Stimulated activated CD4-positive, alpha-beta T cell treated with anti-CD3 and anti-CD28 coated beads, Interleukin-2, amount 100 ng/mL, for 4 hours (primary cell): Measurements from ENCODE around the gene GPER1.
A peak's percentile ranks its signal among the peaks of the same experiment; 100 is the strongest.
"Not testable (repeated sequence)": the region's sequence is repeated elsewhere in the genome, so short reads cannot be mapped to it uniquely, and the experiment has no call there.

Experiments used
- DNase-seq: peaks from one replicate; pipeline ENCODE4 v3.0.0-alpha.2; 2020; ENCODE audit warnings: low read depth

Gene GPER1

DNA sequence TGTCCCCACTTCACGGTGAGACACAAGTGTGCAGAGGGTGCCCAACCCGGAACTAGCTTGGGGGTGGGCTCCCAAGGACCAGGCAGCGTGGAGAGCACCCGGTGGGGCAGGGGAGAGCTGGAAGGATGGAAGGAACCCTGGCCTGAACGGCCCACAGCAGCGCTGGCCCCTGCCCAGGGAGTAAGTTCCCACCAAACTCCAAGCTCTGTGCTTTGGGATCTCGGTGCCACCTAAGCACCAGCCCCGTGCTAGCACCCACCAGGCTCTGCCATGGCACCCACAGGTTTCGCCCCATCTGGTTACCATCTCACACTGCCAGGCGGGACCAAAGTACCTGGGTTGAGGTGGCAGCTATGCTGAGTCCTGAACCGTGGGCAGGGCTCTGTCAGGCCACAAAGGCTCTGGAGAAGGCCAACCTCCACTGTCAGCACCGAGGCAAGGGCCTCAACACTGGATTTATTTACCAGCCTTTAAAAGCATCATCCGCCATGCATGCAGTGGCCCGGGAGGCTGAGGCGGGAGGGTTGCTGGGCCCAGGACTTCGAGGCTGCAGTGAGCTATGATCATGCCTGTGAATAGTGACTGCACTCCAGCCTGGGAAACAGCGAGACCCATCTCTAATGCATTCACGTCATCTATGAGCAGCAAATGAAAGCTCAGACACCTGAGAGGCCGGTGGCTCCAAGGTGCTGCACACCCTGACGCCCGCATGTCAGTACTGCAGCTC lies 16.0 kb downstream of the GPER1 start:
- no peak for DNase-seq

DNA sequence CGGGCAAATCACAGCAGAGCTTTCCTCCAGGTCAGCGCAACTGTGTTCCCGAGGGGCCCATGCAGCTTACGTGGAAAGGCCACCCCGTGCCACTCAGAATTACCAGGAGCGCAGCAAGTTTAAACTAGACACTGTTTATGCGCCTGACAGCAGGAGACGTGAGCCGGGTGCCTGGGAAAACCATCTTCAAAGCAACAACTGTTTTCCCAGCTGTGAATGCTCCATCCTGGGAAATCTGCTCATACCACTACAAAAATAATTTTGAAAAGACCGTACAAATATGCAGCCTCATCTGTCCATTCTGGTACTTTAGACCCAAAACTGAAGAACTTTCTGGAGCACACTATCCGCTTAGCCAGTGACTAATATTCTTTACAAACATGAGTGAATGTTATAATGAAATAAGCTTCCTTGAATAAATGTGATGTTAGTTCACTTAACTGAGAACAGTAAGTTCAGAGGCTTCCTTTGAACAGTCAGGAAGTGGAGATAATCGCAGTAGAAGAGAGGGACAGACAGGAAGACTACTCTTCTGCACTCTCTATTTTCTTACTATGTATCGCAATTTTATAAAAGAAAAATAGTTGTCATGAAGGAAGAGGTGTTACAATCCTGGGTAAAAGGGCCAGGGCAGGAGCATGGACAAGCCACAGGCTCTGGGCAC lies 16.7 kb downstream of the GPER1 start:
- no peak for DNase-seq

DNA sequence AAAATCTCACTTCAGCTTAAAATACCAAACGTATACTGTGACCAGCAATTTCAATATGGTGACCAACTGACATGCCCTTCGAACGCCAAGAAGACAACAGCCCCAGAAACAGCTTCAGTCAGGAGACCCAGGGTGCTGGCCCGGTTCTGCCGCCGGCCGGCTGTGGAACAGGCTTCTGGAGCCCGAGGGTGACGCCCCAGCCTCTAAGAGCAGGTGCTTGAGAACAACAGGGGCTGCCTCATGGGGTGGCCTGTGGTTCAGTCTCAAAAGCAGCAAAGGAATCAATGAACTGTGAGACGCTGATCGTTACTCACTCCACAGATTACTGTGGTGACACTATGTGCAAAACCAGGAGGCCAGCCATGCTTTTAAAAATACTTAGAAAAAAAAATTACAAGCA lies 17.3 kb downstream of the GPER1 start:
- DNase-seq, result no peak

DNA sequence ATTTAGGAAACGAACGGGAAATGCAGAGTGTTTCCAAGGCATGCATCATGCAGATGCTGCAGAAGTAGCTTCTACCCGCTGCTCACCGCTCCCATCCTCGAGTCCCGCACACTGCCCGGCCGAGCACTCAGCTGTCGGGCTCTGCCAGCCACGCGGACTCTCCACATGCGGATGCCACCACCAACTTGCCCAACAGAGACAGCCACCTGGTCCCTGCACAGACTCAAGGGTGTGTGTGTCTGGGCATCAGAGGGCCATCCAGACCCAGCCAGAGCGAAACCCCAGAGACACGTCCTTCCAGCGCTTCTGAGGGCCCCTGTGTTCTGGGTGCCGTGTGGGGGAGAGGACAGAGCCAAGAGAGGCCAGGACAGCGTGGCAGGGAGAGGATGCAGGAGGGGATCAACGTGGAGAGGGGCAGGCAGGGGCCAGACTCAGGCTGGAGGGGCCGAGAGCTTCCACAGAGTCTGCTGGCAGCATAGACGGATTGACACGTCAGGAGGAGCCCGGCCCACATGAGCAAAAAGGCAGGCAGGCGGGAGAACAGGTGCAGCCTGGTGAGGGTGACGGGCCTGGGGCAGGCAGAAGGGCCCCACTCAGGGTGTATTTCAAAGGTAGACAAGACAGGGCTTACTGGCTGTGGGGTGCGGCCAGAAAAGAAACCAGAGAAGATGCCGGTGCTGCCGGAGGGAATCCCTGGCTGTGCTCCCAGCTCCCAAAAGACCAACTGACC lies 18.3 kb downstream of the GPER1 start:
- no peak for DNase-seq

DNA sequence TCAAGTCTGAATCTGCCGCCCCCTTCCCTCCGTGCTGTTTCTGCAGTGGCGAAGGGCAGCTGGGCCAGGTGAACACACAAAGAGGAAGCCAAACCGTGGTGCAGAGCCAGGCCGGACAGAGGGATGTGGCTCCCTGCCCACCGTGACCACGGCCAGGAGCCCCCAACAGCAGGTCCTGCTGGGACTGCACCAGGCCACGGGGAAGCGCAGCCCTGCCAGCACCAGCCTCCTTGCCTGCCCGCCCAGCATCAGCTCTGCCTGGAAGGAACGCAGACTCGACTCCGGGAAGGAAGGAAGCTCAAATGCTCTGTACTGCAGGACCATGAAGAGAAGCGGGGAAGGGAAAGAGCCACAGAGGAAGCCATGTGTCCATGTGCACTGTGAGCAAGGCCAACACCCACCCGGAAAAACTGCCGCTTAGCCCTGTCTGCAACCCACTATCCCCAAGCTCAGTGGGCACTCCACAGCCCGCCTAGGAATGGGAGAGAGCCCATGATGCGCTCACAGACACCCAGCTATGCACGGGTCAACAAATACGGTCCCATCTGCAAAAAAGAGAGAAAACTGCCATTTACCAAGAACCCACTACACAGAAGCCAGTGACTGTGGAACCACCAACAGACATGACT lies 19.0 kb downstream of the GPER1 start:
- DNase-seq, result no peak

DNA sequence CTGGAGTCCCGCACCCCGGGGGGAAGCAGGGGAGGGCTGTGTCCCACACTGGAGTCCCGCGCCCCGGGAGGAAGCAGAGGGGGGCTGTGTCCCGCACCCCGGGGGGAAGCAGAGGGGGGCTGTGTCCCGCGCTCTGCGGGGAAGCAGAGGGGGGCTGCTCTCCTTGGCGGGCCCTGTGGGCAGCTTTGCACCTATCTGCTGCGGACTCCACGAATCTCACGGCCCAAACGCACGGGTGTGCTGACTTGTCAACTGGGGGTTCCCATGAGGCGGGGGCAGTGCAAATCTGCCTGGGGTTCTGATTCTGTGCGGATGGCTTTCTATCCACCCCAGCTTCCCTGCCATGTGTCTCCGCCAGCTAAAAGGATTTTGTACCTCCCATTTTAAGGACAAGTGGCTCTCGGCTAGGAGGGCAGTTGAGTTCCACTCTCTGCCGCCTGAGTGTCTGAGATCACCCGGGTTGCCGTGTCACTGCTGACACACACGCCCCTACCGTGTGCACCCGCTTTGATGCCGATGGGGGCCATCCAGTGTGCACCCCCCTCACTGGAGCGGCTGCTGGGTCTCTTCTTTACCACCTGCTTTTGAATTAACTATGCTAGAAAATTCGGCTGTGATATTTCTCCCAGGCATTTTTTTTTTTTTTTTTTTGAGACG lies 20.5 kb downstream of the GPER1 start:
- no peak for DNase-seq

DNA sequence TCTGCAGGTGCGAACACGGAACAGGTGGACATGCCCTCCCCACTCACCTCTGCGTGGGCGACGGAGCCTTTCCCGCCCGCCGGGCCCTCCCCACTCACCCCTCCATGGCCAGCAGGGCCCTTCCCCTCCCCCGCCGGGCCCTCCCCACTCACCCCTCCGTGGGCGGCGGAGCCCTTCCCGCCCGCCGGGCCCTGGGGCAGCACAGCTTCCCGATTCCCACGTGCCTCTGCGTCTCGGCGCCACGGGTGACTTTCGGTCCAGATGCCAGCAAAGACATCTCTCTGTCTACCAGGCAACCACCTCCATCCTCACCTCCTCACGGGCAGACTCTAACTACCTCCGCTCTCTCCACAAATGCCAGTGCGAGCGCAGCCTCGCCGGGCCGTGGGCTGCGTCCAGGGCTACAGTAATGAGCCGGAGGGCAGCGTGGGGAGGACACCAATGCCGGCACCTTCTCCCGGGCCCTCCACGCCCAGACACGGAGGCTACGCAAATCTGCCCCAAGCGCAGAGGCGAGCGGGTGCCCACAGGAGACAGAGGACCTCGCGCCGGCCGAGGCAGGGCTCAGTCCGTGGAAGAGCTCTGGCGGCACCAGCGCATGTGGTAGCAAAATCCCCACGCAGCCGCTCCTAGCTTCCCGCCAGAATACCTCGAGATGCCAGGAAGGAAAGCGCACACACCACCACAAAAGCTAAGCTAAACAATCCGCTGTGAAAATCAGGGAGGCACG lies 21.8 kb downstream of the GPER1 start:
- no peak for DNase-seq

DNA sequence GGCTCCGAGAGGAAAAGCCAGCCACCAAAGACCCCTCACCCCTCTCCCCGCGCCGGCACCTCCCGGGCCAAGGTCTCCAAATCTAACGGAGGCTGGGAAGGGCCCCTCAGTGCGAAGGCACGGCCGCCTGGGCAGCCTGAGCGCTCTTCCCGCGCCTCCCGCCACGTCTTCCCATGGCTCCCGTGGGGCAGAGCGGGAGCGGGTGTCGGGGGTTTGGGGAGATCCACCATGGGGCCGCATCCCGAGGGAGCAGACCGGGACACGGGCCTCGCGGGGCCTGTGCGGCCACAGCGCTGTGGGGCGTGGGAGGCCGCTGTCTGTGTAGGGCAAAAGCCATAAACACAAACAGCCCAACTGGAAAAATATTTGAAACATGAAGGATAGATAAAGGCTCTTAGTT lies 22.4 kb downstream of the GPER1 start:
- DNase-seq, result no peak

DNA sequence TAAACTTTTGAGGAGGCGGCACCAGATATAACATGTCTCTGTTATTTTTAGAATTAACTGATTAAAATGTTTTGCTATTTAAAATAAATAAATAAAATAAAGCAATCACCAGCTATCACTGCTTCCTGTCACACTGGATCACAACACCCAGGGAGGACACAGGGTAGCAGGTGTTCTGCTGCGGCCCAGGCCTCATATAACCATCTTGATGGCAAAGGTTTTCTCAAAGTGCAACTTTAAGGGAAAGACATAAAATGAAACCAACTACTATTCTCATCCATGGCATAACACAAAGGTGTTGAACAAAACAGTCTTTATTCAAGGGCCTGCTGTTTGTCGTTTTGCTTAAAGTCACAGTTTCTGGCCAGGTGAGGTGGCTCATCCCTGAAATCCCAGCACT lies 23.2 kb downstream of the GPER1 start:
- DNase-seq, result no peak

DNA sequence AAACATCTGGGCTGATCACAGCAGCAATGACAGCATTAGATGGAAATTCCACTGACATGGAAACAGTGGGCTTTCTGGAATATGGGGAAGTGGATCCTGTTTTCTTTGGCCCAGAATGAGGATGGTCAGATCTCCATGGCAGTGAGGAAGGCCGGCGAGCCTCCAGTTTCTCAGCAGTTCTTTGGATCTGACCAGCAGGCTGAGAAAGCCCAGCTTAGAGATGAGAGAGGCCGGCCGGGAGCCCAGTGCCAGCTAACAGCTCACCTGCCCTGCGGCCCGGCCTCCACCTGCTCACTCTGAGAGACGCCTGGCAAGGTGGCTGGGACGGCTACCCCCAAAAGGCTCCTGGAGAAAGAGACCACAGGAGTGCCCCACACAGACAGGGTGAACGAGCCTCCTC lies 24.2 kb downstream of the GPER1 start:
- no peak for DNase-seq

DNA sequence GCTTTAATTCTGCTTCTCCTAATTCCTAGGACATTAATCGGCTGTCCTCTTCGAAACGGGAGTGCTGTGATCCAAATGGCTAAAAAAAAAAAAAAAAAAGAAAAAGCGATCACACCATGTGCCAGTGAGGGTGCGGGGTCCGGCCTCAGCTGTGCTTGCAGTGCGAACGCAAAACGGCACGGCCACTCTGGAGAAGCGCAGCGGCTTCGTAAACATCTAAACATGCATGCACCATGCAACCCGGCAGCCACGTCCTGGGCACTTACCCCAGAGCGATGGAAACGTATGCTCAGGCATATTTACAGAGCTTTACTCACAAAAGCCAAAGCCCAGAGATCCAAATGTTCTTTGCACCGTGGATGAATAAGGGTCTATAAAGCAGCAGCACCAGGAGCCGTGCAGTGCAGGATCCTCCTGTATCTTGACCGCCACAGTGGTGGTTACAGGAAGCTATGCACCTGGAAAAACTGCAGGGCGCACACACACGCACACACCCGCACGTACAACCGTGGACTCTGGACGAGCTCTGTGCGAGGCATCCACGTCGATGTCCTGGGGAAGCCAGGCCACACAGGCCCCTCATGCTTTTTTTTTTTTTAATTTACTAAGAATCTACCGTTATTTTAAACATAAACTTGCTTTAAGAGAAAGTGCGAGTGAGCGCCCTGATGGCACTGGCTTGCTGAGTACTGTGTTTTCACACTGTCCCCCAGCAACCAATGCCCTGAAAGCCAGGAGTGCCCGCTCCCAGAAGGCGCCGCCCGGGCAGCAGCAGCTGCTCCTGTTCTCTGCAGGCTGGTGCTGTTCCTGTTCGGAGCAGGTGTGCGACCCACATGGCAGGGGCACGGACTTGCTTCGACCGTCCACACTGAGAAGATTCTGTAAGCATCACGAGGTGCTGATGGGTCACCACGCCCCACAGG lies 25.0 kb downstream of the GPER1 start:
- DNase-seq, result no peak

DNA sequence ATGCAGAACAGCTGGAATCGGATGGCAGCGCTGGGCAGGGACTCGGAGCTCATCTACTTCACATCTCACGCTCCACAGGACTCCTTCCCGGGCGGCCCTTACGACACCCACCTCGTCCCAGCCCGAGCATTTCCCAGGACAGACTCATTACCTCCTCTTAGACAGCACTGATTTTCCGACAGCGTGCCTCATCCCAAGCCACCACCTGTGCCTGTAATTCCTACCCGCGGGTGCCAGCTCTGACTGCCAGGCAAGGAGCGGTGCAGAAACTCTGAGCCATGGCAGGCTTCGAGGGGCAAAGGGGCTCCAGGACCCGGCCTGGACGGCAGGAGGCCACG lies 25.6 kb downstream of the GPER1 start:
- DNase-seq, result no peak

DNA sequence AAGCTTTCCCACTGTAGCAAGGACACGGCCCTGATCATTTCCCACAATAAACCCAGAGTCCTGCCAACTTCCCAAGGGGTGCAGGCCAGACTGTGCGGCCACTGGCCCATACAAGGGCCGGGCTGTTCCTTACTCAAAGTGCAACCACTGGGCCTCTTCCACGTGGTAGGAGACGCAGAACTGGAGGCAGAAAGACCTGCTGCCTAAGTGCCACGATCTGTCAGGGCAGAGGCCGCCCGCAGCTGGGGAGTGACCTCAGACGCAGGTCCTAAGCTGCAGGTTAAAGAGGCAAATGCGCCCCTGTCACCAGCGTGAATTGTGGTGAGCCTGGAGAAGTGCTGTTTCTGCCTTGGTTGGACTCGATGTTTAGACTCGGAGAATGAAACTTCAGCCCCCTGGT lies 26.2 kb downstream of the GPER1 start:
- no peak for DNase-seq

DNA sequence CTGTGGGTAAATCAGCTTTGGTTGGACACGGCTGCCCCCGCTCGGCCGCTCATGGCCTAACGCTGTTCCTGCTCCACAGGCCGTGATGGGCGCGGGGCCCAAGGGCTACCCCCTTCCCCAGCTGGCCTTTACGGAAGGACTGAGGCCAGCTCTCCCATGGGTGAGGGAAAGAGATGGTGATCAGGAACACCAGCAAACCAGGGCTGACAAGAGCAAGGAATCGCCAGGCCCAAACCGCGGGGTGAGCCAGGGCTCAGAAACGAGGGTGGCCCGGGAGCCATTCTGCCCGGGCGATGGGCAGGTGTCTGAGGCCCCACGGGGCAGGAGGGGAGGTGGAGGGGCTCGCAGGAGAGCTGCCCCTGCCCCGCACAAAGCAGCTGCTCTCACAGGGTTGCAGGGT lies 26.6 kb downstream of the GPER1 start:
- no peak for DNase-seq

DNA sequence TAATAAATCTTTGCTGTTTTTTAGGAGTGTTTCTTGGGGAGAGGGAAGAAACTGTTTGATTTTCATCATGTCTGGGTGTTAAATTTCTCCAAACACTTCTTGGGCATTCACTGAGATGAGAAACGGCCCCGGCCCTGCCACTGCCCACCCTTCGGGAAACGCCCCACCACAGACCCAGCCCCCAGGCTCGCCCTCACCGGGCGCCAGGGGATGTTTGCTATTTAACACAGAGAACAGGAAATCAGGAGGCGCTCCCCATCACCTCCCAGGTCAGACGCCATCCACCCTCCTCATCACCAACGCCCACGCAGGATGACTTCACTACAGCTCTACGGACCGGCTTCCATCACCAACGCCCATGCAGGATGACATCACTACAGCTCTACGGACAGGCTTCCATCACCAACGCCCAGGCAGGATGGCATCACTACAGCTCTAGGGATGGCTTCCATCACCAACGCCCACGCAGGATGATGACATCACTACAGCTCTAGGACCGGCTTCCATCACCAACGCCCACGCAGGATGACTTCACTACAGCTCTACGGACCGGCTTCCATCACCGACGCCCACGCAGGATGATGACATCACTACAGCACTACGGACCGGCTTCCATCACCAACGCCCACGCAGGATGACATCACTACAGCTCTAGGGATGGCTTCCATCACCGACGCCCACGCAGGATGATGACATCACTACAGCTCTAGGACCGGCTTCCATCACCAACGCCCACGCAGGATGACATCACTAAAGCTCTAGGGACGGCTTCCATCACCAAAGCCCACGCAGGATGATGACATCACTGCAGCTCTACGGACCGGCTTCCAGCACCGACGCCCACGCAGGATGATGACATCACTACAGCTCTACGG lies 27.5 kb downstream of the GPER1 start:
- peak; percentile 16 for DNase-seq

DNA sequence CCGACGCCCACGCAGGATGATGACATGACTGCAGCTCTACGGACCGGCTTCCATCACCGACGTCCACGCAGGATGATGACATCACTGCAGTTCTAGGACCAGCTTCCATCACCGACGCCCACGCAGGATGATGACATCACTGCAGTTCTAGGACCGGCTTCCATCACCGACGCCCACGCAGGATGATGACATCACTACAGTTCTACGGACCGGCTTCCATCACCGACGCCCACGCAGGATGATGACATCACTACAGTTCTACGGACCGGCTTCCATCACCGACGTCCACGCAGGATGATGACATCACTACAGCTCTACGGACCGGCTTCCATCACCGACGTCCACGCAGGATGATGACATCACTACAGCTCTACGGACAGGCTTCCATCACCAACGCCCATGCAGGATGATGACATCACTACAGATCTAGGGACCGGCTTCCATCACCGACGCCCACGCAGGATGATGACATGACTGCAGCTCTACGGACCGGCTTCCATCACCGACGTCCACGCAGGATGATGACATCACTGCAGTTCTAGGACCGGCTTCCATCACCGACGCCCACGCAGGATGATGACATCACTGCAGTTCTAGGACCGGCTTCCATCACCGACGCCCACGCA lies 28.6 kb downstream of the GPER1 start:
- DNase-seq, result not testable (repeated sequence)

DNA sequence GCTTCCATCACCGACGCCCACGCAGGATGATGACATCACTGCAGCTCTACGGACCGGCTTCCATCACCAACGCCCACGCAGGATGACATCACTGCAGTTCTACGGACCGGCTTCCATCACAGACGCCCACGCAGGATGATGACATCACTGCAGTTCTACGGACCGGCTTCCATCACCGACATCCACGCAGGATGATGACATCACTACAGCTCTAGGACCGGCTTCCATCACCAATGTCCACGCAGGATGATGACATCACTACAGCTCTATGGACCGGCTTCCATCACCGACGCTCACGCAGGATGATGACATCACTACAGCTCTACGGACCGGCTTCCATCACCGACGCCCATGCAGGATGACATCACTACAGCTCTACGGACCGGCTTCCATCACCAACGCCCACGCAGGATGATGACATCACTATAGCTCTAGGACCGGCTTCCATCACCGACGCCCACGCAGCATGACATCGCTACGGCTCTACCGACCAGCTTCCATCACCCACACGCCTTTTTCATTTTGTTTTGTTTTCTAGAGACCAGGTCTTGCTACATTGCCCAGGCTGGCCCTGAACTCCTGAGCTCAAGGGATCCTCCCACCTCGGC lies 29.5 kb downstream of the GPER1 start:
- DNase-seq, result no peak

DNA sequence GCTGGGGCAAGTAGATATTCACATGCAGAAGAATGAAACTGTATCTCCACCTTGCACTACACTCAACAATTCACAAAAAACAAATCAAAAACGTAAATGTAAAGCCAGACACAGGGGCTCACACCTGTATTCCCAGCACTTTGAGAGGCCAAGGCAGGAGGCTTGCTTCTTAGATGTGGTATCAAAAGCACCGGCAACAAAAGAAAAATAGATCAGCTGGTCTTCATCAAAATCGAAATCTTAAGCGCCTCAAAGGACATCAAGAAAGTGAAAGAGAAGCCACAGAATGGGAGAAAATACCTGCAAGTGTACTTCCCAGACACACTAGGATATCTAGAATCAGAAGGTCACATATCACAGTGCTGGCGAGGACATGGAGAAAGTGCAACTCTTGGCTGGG lies 31.3 kb downstream of the GPER1 start:
- no peak for DNase-seq

DNA sequence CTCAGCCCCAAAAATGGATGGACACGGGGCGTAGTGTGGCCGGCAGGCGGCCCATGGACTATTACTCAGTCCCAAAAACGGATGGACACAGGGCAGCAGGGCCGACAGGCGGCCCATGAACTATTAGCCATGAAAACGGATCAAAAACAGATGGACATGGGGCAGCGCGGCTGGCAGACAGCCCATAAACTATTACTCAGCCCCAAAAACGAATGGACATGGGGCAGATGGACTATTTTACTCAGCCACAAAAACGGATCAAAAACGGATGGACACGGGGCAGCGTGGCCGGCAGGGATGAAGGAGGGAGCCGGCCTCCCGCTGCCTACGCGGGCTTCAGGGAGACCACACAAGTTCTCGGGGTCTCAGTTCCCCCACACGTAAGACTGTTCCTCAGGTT lies 32.9 kb downstream of the GPER1 start:
- DNase-seq, result no peak
